Cardiac fibroblast (primary cell): ENCODE data around the gene MRPS27.

Source experiments
- DNase-seq, 2 donors: peaks; one replicate each; pipeline versions ENCODE4 v3.0.0 to v3.0.0-alpha.2; 2010; ENCODE audit warnings: low read depth in 2 of 2
- H3K4me3 ChIP-seq, 2 donors: replicated peaks in 1 of 2; 1 replicate in 1 of 2; 2 replicates in 1 of 2; pipeline ENCODE4 v1.5.1; 2011; ENCODE audit warnings: low read depth in 2 of 2, low read length in 2 of 2, mild to moderate bottlenecking in 2 of 2, moderate library complexity in 1 of 2
- CTCF ChIP-seq: IDR thresholded peaks from one replicate; pipeline ENCODE4 v1.5.1; 2011; ENCODE audit warnings: low read depth, mild to moderate bottlenecking, low read length, inconsistent platforms

MRPS27 gene

DNA sequence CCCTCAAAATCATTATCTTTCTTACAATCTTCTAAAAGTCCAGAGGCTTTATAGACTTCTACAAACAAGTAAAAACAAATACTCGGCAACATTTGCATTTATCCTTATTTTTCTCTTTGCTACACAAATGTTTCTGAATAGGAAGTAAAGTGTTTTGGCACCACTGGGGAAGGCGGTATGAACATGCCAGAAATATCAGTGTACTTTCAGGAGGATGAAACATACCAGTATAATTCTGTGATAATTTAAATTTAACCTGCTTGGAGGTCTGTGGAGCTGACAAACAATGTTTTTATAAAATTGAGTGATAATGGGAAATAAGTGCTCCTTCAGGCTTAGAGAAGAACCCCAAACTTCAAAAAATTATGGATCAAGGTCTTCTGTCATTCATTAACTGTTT is 51.8 kb downstream of the MRPS27 start:
- DNase-seq, result no peak
- TF ChIP-seq CTCF, result no peak
- no peak overlapping the region for H3K4me3 ChIP-seq

- H3K4me3 ChIP-seq, result no peak overlapping the region
- no peak for DNase-seq
- TF ChIP-seq CTCF, result no peak
Observed at GRCh38 chr5:72267685-72268084, 52.4 kb downstream of the MRPS27 start.

DNA sequence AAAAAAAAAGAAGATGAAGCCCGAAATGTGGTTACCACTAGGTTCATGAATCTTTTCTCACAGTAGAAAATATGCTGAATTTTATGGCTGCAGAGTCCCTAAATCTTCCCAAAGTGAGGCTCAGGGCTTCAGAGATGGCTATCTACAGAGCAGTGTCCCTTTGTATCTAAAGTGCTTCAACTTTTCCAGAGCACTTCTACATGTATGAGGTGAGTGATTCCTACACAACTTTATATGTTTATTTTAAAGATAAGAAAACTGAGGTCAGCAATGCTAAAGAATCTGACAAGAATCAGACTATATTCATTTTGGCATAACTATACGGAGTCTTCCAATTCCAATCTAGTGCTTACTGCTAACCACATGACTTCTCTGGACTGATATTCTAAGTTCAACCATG is 53.2 kb downstream of the MRPS27 start:
- H3K4me3 ChIP-seq, result no peak overlapping the region
- DNase-seq, result no peak
- TF ChIP-seq CTCF, result no peak

DNA sequence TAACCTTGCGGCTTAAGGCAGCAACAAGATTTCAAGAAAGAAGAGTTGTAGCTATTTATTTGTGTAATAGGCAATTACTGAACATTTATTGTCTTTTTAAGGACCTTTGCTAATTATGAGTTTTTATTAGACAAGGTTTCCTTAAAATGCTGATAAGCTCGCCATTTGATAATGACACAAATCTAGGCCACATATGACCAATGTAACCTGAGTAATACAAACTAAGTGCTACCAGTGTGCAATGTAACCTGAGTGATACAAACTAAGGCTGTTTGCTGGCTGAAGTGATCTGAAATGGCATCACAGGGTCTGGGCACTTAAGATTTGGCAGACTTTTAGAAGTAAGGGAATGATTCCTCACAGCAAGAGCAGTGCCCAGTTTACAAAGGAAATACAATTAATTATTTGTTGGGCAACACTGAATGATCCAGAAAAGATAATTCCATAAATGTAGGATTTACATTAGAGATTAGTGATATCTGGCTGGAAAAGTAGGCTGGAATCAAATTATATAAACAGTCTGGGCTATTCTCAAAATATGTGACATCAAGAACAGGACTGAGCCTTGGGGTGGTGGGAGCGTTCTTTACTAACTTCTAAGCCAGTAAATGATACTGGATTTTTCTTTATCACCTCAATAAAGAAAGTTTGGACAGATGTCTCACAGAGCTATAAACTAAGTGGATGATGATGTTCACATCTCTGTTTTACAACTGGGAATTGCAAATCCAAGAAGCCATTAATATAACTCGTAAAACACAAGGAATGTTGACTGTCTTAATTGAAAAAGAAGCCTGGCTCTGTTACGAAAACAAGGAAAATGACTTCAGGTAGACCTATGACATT is 54.8 kb downstream of the MRPS27 start:
- TF ChIP-seq CTCF, result no peak
- H3K4me3 ChIP-seq, result no peak overlapping the region
- DNase-seq, result no peak

DNA sequence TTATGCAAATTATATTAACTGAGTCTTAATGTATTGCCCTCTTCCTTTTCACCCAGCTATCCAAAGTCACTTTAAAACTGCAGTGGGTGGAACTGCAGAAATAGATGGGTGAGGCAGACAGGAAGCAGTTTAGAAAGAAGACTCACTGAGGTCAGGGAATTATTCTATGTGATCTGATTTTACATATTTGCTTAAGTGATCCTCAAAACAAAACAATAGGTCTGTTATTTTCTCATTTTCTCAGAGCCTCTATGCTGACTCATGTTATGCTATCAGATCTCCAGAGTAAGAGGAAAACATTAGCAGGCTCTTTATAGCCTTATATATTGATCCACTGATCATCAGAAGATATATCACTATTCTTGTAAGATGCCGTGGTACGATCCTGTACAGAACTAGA is 63.5 kb downstream of the MRPS27 start:
- H3K4me3 ChIP-seq, result no peak overlapping the region
- no peak for TF ChIP-seq CTCF
- peak in 1 of 2 donors; percentile 53 for DNase-seq

DNA sequence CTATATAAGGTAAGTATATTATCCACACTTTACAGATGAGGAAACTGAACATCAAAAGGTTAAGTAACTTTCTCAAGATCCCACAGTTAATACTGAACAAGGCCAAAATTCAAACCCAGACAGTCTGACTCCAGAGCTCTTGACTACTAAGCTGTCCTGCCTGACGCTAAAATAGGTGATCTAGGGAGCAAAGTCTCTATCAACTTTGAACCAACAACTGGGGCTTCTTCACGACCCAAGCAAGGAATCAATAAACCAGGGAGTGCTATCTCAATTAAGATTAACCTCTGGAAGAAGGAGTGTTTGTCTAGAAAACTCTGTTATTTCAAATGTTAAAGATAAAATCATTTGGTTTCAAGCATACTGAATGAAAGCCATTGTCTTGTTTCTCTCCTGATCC is 64.4 kb downstream of the MRPS27 start:
- DNase-seq, result no peak
- no peak for TF ChIP-seq CTCF
- no peak overlapping the region for H3K4me3 ChIP-seq

DNA sequence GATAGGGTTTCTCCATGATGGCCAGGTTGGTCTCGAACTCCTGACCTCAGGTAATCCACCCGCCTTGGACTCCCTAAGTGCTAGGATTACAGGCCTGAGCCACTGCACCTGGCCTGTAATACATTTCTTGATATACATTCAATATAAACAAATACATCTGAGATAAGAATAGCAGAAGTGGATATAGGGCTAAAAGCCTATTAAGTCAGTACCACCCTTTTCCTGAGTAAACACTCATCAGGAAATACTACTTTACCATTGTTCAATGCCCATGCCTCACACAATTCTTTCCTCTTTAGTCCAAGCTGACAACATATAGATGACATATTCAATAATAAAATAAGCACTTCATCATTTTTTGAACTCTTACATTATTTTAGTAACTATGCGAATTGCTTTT is 64.8 kb downstream of the MRPS27 start:
- H3K4me3 ChIP-seq, result no peak overlapping the region
- DNase-seq, result no peak
- TF ChIP-seq CTCF, result no peak
